Smooth muscle cell (in vitro differentiated cells): ENCODE data around the gene PANX2. TPM values are rescaled to one million over a fixed set of nuclear protein-coding genes. Genes with fewer than 3 reads are reported as not detected.
"Not testable (repeated sequence)": the region's sequence is repeated elsewhere in the genome, so short reads cannot be mapped to it uniquely, and the experiment has no call there.

ENCODE experiments used
- DNase-seq: peaks from one replicate; lab custom pipeline; 2025; ENCODE audit not compliant: unreplicated experiment; lab: John Stamatoyannopoulos, UW
- H2AFZ ChIP-seq: fragments of 200-600 bp; sonication (generic); 2 replicates; pipeline ENCODE4 v1.6.0; 2016; ENCODE audit warnings: antibody characterized with exemption, low read depth, mild to moderate bottlenecking
- H3F3A ChIP-seq: fragments of 200-600 bp; sonication (generic); 2 replicates; pipeline ENCODE4 v1.6.0; 2017; ENCODE audit warnings: antibody characterized with exemption, low read depth
- H3K27ac ChIP-seq: fragments of 200-600 bp; sonication (generic); 2 replicates; pipeline ENCODE4 v1.5.1; 2016; ENCODE audit warnings: low read depth, mild to moderate bottlenecking
- H3K27me3 ChIP-seq: fragments of 200-600 bp; sonication (generic); 2 replicates; pipeline ENCODE4 v1.6.1; 2016; ENCODE audit warnings: low read depth, mild to moderate bottlenecking
- H3K36me3 ChIP-seq: fragments of 200-600 bp; sonication (generic); 2 replicates; pipeline ENCODE4 v1.5.1; 2016; ENCODE audit warnings: low read depth
- H3K4me1 ChIP-seq: fragments of 200-600 bp; sonication (generic); 2 replicates; pipeline ENCODE4 v1.5.1; 2016; ENCODE audit warnings: low read depth
- H3K4me2 ChIP-seq: fragments of 200-600 bp; sonication (generic); 2 replicates; pipeline ENCODE4 v1.6.0; 2016; ENCODE audit warnings: mild to moderate bottlenecking
- H3K4me3 ChIP-seq: fragments of 200-600 bp; sonication (generic); 2 replicates; pipeline ENCODE4 v1.5.1; 2016; ENCODE audit warnings: mild to moderate bottlenecking
- H3K79me2 ChIP-seq: fragments of 200-600 bp; sonication (generic); 2 replicates; pipeline ENCODE4 v1.6.0; 2016; ENCODE audit warnings: low read depth, mild to moderate bottlenecking
- H3K9ac ChIP-seq: fragments of 200-600 bp; sonication (generic); 2 replicates; pipeline ENCODE4 v1.6.0; 2016; ENCODE audit warnings: low read depth
- H3K9me3 ChIP-seq: fragments of 200-600 bp; sonication (generic); replicated peaks from 2 replicates; pipeline ENCODE4 v1.5.1; 2016; ENCODE audit warnings: low read depth
- H4K20me1 ChIP-seq: fragments of 200-600 bp; sonication (generic); 2 replicates; pipeline ENCODE4 v1.6.0; 2016; ENCODE audit warnings: low read depth
- WGBS: methylation state at CpG from one replicate; pipeline ENCODE4 v1.1.7; 2016; ENCODE audit warnings: low lambda C conversion rate; 5-methylcytosine and 5-hydroxymethylcytosine counted together
- polyA plus RNA-seq: library from polyadenylated mRNA; unstranded; fragments of >200 nt; fragmentation: Nextera tagmentation; extraction: Ambion mirVana; gene quantifications from 2 replicates; pipeline ENCODE4 v1.2.1, GENCODE V29; 2016
- total RNA-seq: library from RNA; depleted of rRNA; stranded (reverse); fragments of >200 nt; gene quantifications from 2 replicates; pipeline ENCODE4 v1.2.3, GENCODE V29; 2014
- TF ChIP-seq, protein P1 (sequence below): fragments of 200-600 bp; sonication (generic); IDR thresholded peaks from 2 replicates; pipeline ENCODE4 v1.5.1; 2017; ENCODE audit warnings: borderline replicate concordance, mild to moderate bottlenecking, antibody characterized with exemption; ENCODE audit not compliant: insufficient read depth, poor library complexity, severe bottlenecking

Gene PANX2
- total and polyA plus RNA-seq, 2 experiments from 2014 or later = 2.9 to 5.1 TPM

GRCh38 chr22:50167689-50168489 is 2.6 kb upstream of the PANX2 start:
- no peaks in the 10 kb centered on the region for H3K4me1 ChIP-seq
- H3K9me3 ChIP-seq = no peaks in the 10 kb centered on the region
- 74% methylated on average over 10 of the region's 11 CpGs for WGBS
- H3K4me2 ChIP-seq = no peak overlapping the region
- no peaks in the 10 kb centered on the region for H3K79me2 ChIP-seq
- H3K36me3 ChIP-seq = no peaks in the 10 kb centered on the region
- no peak for DNase-seq
- TF ChIP-seq, protein P1, sequence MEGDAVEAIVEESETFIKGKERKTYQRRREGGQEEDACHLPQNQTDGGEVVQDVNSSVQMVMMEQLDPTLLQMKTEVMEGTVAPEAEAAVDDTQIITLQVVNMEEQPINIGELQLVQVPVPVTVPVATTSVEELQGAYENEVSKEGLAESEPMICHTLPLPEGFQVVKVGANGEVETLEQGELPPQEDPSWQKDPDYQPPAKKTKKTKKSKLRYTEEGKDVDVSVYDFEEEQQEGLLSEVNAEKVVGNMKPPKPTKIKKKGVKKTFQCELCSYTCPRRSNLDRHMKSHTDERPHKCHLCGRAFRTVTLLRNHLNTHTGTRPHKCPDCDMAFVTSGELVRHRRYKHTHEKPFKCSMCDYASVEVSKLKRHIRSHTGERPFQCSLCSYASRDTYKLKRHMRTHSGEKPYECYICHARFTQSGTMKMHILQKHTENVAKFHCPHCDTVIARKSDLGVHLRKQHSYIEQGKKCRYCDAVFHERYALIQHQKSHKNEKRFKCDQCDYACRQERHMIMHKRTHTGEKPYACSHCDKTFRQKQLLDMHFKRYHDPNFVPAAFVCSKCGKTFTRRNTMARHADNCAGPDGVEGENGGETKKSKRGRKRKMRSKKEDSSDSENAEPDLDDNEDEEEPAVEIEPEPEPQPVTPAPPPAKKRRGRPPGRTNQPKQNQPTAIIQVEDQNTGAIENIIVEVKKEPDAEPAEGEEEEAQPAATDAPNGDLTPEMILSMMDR = no peak
- H3K27ac ChIP-seq = no peak overlapping the region
- H3K4me3 ChIP-seq = no peak overlapping the region
- H3K9ac ChIP-seq = no peak overlapping the region
- no peaks in the 10 kb centered on the region for H4K20me1 ChIP-seq
- no peaks in the 10 kb centered on the region for H3F3A ChIP-seq
- no peak overlapping the region for H2AFZ ChIP-seq
- H3K27me3 ChIP-seq = no peaks in the 10 kb centered on the region

DNA sequence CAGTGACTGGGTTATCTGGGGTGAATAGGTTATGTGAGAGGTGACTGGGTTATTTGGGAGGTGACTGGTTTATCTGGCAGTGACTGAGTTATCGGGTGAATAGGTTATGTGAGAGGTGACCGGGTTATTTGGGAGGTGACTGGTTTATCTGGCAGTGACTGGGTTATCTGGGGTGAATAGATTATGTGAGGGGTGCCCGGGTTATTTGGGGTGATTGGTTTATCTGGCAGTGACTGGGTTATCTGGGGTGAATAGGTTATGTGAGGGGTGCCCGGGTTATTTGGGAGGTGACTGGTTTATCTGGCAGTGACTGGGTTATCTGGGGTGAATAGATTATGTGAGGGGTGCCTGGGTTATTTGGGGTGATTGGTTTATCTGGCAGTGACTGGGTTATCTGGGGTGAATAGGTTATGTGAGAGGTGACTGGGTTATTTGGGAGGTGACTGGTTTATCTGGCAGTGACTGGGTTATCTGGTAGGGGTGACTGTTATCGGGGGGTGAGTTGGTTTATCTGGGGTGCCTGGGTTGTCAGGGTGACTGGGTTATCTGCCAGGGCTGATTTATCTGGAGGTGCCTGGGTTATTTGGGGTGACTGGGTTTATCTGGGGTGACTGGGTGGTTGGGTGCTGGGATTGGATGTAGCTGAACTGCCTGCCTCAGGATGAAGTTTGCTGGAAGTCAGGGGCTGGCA is 1.9 kb upstream of the PANX2 start:
- not testable (repeated sequence) for H3K4me1 ChIP-seq, H3F3A ChIP-seq, H3K27ac ChIP-seq, H3K9me3 ChIP-seq, H2AFZ ChIP-seq, DNase-seq, H3K4me2 ChIP-seq, H3K79me2 ChIP-seq, H3K36me3 ChIP-seq, H3K4me3 ChIP-seq, H3K27me3 ChIP-seq, H4K20me1 ChIP-seq, H3K9ac ChIP-seq
- 84% methylated on average over 5 of the region's 5 CpGs for WGBS

- Histone ChIP-seq H2AFZ (peak overlapping the region; percentile 49), H3K4me1 (no peaks in the 10 kb centered on the region), H3K36me3 (no peaks in the 10 kb centered on the region), H3K27me3 (no peaks in the 10 kb centered on the region), H3K79me2 (no peaks in the 10 kb centered on the region), H3K9ac (no peak overlapping the region), H3F3A (no peaks in the 10 kb centered on the region), H3K9me3 (no peaks in the 10 kb centered on the region), H4K20me1 (no peaks in the 10 kb centered on the region), H3K4me2 (peak overlapping the region; percentile 90), H3K4me3 (peak overlapping the region; percentile 55), H3K27ac (no peak overlapping the region)
- no peak for DNase-seq
- 20% methylated on average over 22 of the region's 36 CpGs for WGBS
- TF ChIP-seq, protein P1 = no peak
Observed at GRCh38 chr22:50169181-50169759, 1.3 kb upstream of the PANX2 start.

DNA sequence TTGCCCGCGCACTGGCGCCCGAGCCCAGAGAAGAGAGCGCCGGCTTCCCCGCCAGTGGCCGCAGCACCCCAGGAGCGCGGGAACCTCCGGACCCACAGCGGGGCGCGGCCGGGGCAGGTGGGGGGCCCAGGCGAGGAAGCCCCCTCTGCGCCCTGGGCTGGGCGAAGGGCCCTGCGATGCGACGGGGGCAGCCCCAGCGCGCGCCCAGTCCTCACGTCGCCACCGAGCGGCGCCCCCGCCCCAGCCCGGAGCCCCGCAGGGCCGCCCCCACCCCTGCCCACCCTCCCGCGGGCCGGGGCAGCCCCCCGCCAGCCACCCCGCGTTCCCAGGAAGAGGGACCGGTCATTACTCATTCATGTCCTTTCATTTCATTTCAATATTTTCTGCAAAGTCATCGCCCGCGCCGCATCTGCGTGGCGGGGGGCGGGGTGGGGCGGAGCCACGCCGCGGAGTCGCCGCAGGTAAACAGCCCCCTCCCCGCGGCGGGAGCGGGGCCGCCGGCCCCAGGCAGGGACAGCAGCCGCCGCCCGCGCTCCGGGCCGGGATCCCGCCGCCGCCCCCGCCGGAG is 673 bp upstream of the PANX2 start:
- no peak overlapping the region for H2AFZ ChIP-seq
- H3K4me3 ChIP-seq = peak overlapping the region; percentile 55
- H3K9ac ChIP-seq = no peak overlapping the region

More for the DNA sequence above, 673 bp upstream of the PANX2 start:
- Histone ChIP-seq H3F3A (no peaks in the 10 kb centered on the region), H3K9me3 (no peaks in the 10 kb centered on the region), H3K79me2 (no peaks in the 10 kb centered on the region), H3K36me3 (no peaks in the 10 kb centered on the region), H3K27me3 (no peaks in the 10 kb centered on the region), H3K4me2 (peak overlapping the region; percentile 90), H3K4me1 (no peaks in the 10 kb centered on the region), H4K20me1 (no peaks in the 10 kb centered on the region), H3K27ac (no peak overlapping the region)
- TF ChIP-seq, protein P1 = no peak
- DNase-seq = no peak
- WGBS = 2% methylated on average over 15 of the region's 70 CpGs
